Measurements from ENCODE around the gene CDC42EP5.
"Not testable (repeated sequence)": the region's sequence is repeated elsewhere in the genome, so short reads cannot be mapped to it uniquely, and the experiment has no call there.

Gene CDC42EP5

DNA sequence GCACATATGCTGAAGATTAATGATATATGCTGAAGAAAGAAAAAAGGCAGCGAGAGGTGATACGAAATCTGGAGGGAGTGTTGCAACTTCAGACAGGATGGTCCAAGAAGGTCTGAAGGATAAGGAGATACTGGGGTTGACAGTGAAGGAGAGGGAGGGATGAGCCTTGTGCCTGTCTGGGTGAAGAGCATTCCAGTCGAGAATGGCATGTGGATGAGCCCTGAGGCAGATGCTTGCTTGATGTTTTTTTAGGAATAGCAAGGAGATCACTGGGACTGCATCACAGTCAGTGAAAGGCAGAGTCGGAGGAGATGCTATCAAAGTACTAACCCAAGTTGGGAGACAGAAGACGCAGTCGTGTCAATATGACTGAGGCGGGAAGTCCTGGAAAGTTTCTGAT is 16.2 kb upstream of the CDC42EP5 start:
- DNase-seq (ENCODE audit: low read depth) = no peak

DNA sequence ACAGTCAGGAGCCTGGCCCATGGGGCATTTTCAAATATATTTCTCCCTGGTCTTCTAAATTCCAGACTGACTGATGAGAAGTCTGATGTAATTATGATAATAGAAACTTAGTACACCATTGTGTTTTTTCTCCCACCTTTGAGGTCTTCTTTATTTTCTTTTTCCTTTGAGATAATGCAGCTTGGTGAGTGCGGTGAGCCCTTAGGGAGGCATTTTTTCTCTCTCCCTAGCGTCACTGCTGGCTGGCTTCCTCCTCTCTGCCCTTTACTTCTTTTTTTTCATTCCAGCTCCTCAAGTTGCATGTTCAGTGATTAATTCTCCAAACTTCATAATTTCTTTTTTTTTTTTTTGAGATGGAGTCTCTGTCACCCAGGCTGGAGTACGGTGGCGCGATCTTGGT is 12.8 kb upstream of the CDC42EP5 start:
- no peak for DNase-seq (ENCODE audit: low read depth)

DNA sequence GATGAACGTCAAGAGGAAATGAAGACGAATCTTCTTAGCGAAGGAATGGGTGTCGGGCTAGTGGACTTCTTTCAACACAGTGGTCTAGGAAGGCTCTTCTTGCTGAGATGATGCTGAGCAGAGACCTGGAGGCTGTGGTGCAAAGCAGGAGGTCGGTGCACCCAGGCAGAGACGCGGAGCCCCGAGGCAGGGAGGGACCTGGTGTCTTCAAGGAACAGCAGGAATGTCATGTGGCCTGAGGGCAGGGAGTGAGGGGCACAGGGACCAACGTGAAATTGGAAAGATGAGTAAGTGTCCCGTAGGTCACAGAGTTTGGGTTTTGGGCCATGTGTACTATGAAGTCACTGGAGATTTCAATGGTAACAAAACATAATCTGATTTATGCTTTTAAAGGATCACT is 11.4 kb upstream of the CDC42EP5 start:
- DNase-seq (ENCODE audit: low read depth) = no peak

DNA sequence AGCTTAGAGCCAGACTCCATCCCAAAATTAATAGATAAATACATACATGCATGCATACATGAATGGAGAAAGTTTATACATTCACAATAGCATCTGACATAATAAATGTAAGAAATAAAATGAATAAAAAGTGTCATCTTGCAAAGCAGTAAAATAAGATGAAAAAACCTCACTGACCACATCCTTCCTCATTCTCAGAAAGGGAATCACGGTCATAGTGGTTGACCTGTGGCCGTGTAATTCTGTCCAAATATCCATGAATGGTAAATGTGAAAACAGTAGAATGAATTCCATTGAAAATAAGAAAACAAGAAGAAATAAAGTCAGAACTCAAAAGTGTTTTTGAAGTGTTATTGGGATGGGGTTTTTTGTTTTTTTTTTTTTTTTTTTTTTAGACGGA is 9.8 kb upstream of the CDC42EP5 start:
- DNase-seq (ENCODE audit: low read depth) = no peak

DNA sequence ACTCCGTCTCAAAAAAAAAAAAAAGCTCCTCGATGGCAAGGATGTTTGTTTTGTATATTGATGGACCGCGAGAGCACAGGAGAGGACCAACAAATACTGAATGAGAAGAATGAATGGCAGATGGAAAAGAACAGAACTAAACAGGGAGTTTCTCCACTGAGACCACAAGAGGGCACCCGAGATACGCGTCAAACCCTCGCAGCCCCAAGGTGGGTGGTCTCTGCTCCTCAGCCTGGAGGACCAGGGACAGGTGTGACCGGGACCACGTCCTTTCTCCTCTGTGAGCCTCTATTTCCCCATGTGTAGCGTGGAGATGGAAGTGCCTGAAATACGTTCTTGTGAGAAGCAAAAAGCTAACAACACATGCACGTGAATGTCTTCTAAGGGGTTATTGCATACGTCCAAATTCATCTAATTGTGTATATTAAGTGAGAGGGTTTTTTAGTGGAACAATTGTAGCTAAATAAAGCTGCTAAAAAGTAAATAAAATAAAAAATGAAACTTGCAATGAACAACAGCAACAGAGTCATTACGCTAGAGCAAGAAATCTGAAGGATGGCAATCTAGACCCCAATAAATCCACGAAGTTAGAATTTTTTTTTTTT is 8.3 kb upstream of the CDC42EP5 start:
- no peak for DNase-seq (ENCODE audit: low read depth)

DNA sequence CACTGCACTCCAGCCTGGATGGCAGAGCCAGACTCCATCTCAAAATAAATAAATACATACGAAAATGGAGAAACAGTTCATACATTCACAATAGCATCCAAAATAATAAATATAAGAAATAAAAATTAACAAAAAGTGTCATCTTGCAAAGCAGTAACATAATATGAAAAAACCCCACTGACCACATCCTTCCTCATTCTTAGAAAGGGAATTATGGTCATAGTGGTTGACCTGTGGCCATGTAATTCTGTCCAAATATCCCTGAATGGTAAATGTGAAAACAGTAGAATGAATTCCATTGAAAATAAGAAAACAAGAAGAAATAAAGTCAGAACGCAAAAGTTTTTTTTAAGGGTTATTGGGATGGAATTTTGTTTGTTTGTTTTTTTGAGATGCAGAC is 7.0 kb upstream of the CDC42EP5 start:
- no peak for DNase-seq (ENCODE audit: low read depth)

DNA sequence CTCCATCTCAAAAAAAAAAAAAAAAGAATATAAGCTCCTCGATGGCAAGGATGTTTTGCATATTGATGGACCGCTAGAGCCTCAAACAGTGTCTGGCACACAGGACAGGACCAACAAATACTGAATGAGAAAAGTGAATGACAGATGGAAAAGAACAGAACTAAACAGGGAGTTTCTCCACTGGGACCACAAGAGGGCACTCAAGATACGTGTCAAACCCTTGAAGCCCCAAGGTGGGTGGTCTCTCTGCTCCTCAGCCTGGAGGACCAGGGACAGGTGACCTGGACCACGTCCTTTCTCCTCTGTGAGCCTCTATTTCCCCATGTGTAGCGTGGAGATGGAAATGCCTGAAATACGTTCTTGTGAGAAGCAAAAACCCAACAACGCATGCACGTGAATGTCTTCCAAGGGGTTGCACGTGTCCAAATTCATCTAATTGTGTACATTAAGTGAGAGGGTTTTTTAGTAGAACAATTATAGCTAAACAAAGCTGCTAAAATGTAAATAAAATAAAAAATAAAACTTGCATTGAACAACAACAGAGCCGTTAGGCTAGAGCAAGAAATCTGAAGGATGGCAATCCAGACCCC is 5.7 kb upstream of the CDC42EP5 start:
- no peak for DNase-seq (ENCODE audit: low read depth)

DNA sequence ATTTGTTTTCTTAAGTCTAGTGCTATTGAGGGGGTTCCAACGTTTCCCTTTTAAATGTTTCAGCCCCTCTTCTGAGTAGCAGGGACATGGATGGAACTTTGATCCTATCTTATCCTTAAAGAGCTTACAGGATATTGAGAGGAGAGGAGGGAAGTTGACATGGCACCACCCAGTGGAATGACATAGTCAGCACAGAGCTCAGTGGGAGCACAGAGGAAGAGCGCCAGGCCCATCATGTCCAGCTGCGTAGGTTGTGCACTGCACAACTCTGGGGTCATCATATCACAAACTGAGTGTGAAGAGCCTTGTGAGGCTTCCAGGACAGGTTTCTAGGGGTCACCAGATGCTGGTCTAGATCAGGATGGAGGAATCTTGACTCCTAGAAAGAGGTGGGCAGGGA is 4.6 kb upstream of the CDC42EP5 start:
- no peak for DNase-seq (ENCODE audit: low read depth)

DNA sequence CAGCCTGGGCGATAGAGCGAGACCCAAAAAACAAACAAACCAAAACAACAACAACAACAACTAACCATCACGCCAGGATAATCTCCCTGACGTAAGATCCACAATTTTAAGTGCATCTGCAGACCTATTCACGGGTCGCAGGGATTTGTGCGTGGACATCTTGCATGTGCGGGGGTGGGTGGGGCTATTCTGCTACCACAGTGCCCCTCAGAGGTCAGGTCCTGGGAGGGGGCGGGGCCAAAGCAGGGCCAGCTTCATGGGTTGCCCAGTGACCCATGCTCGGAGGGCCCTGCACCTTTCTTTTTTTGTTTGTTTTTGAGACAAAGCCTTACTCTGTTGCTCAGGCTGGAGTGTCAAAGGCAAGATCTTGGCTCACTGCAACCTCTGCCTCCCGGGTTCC is 2.6 kb upstream of the CDC42EP5 start:
- DNase-seq (ENCODE audit: low read depth) = no peak

DNA sequence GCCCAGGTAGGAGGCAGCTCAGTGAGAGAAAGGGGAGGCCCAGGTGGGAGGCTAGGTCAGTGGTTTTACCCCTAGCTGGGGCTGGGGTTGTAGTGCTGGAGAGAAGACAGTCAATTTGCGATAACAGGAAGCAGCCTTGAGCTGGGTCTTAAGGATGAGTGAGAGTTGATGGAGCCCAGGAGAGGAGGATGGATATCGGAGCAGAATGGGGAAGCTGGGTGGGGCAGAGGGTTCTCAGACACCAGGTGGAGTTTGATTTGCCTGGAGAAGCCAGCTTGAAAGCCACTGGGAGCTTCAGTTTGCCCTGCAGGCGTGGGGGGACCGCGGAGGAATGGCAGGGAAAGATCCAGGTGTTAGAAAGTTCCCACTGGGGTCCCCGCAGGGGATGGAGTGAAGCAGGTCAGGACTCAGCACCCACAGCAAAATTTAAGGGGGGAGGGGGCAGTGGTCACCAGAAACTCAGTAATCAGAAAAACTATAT is 836 bp upstream of the CDC42EP5 start:
- DNase-seq (ENCODE audit: low read depth) = no peak

DNA sequence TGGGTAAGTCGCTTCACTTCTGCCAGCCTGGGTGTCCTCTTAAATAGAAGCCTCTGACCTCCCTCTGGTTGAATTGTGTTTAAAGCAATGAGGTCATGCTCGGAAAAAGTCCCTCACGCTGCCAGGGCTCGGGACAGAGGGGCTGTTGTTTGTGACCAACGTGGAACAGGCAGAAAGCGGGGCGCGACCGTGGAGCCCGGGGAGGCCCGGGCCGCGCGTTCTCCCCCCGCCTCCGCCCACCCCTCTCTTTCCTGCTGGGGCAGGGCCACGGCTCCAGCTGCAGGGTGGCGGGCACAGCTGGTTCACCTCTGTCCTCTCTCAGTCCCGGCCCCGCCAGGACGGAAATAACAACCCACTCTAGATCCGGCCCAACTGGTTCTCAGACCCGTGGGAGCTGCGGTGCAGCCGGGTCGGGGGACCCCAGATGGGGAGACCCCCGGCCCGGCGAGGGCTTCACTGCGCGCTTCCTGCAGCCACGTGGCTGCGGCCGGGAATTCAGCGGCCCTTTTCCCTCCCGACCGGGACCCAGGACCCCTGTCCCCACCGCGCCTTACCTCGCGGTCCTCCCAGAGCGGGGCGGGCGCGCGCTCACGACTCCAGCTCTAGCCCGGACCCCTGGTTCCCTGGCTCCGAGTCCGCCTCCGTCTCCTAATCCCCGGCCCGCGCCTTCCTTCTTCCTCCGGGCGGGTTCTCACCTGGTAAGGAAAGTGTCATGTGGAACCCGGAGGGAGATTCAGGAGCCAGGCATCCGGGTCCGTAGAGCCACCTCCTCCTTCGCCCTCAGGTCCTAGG is 1.9 kb downstream of the CDC42EP5 start:
- DNase-seq (ENCODE audit: low read depth) = no peak

DNA sequence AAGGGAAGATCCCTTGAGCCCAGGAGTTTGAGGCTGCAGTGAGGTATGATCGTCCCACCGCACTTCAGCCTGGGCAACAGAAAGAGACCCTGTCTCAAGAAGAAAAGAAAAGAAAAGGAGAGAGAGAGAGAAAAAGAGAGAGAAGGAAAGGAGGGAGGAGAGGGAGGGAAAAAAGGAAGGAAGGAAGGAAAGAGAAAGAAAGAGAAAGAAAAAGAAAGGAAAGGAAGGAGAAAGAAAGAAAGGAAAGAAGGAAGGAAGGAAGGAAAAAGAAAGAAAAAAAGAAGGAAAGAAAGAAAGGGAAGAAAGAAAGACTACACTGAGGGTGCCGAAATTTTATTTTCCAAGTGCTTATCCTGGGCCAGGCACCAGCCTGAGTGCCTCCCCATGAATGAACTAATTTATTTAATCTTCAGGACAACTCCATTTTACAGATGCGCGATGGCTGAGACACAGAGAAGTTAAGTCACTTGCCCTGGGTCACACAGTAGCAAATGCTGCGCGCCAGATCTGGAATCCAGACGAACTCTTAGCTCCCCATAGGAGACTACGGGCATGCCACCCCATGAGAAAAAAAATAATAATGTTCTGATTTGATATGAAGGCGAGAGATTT is 2.7 kb downstream of the CDC42EP5 start:
- no peak for DNase-seq (ENCODE audit: low read depth)

DNA sequence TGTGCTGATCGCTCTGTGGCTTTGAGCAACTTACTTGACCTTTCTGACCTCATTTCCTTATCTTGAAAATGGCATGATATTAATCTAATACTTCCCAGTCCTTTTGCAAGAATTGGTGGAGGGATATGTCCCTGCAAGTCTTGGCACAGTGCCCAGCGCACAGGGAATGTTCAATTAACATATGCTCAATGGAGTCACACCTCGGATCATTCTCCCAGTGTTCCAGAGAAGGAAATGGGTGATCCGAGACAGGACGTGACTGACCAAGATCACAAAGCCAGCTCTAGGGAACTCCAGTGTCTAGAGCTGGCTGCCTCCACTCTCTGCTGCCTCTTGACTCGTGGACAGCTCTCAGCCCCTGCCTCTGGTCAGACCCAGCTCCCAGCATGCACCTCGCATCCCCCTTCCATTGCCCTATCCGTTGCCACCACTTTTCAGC is 3.6 kb downstream of the CDC42EP5 start:
- no peak for DNase-seq (ENCODE audit: low read depth)

DNA sequence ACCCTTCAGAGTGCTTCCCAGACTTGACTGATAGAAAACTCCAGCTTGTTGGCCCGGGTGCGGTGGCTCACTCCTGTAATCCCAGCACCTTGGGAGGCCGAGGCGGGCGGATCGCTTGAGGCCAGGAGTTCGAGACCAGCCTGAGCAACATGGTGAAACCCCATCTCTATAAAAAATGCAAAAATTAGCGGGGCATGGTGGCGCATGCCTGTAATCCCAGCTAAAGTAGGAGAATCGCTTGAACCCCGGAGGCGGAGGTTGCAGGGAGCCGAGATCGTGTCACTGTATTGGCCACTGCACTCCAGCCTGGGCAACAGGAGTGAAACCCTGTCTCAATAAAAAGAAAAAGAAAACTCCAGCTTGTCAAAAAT is 7.0 kb downstream of the CDC42EP5 start:
- not testable (repeated sequence) for DNase-seq (ENCODE audit: low read depth)

DNA sequence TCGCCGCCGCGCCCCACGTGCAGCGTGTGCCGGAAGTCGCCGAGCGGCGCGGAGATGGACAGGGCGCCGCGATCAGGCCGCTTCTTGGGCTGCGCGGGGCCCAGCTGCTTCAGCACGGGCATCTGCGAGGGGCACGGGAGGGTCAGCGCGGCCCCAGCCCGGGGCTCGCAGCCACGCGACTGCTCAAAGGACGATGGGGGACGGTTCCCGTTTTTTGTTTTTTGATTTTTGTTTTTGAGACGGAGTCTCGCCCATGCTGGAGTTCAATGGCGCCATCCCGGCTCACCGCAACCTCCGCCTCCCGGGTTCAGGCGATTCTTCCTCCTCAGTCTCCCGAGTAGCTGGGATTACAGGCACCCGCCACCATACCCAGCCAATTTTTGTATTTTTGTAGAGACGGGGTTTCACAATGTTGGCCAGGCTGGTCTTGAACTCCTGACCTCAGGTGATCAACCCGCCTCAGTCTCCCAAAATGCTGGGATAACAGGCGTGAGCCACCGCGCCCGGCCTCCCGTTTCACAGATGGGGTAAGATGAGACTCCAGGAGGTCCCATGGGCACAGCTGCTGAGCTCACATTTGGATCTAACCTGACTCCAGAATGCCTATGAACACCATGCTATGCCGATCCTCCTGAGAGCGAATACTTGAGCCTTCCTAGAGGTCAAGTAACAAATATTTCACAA is 7.5 kb downstream of the CDC42EP5 start:
- DNase-seq (ENCODE audit: low read depth) = no peak

DNA sequence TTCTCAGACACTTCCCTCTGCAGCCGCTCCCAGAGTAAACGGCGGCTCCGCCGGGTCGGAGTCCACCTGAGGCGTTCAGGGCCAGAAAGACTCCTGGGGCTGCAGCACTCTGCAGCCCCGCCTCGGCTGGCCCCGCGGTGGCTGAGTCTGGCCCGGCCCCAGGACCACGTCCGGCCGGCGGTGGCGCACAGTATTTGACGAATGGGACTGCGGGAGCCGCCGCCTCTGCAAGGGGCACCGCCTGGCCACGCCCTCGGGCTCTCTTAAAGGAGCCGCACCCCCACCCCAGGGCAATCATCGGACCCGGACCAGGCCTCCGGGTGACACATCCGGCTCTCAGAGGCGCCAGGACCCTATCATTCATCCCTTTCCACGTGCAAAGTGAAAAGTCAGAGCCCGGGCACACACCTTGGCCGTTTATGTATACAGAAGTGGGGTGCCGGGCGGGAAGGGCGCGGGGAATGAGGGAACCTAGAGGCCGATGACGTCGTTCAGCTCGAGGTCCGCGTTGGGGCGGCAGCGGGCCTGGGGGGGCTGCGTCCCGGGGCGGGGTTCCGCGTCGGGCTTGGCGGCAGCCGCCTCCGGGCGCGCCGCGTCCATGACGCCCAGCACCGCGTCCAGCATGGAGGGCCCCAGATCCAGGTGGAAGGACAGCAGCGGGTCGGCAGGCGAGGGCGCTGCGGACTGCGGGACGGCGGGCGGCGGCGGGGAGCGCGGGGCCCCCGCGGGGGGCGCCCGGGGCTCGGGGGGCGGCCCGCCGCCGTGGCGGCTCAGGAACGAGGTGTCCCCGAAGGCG is 8.3 kb downstream of the CDC42EP5 start:
- no peak for DNase-seq (ENCODE audit: low read depth)

DNA sequence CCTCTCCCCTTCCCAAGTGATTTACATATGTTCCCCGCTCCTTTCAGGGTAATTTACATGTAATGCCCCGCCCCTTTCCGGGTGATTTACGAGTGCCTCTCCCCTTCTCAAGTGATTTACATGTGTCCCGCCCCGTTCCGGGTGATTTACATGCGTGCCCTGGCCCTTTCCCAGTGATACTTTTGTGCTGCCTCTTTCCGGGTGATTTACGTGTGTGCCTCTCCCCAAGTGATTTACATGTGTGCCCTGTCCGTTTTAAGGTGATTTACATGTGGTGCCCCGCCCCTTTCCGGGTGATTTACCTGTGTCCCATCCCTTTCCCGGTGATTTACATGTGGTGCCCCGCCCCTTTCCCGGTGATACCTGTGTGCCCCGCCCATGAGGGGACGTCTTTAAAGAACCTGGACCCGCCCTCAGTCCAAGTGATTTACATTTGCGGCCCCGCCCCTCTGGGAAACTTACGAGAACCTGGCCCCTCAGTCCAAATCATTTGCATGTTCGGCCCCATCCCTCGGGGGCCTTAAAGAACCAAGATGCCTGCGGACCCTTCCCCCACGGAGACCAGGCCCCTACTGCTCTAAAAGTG is 9.0 kb downstream of the CDC42EP5 start:
- no peak for DNase-seq (ENCODE audit: low read depth)

DNA sequence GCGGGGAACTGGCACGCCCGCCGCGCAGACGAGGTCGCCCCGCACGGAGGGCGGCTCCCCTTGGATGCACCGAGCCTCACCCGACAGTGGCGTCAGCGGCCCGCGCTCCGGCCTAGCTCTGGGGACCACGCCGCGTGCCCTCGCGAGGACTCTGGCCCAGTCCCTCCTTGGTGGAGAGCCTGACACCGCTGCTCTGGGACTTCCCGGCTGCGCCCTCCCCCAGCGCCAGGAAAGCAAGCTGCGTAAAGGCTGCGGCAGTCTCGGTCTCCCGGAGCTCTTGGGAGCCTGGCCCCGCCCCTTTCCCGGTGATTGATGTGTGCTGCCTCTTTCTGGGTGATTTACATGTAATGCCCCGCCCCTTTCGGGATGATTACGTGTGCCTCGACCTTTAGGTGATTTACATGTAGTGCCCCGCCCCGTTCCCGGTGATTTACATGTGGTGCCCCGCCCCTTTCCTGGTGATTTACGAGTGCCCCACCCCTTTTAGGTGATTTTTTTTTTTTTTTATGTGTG is 9.5 kb downstream of the CDC42EP5 start, which contains the start of gene LENG9:
LENG9 (minus strand) TSS at position 248 of the 513 bp plus-strand sequence. CDS start 252 bp downstream, outside the sequence.
- peak; percentile 78 for DNase-seq (ENCODE audit: low read depth)

DNA sequence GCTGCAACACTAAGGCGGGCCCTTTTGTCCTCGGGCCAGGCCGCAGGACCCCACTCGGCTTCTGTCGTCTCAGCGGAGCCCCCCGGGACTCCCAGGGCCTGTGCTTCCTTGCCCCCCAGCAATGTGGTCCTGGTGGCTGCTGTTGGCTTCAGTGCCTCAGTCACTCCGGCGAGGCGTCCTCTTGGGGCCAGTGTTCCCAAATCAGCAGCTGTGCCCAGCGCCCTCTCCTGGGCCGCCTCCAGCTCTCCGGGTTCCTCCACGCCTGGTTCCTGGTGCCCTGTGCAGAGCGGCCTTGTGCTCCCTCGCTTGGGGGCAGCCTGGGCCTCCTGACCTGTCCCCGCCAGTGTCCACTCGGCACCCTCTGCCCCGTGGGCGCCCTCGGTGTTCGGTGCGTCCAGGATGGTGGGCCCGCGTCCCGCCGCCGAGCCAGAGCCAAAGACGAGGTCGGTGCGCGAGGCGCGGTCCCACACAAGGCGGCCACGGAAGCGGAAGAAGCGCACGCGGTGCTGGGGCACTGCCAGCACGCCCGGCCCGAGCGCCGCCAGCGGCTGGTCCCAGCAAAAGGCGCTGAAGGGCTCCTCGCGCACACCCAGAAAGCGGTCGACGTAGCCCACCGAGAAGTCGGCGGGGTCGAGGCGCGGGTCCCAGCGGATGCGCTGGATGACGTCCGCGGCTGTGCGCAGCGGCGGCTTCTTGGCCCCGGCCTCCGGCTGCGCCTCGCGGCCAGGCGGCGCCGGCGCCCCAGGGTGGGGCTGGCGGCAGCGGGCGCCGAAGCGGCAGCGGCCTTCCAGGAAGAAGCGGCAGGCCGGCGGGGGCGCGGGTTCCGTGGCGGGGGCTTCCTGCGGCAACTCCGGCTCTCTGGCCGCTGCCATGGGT is 10.2 kb downstream of the CDC42EP5 start:
- no peak for DNase-seq (ENCODE audit: low read depth)
